Measurements from ENCODE around the gene SCUBE1. TPM values are rescaled to one million over a fixed set of nuclear protein-coding genes. Genes with fewer than 3 reads are reported as not detected.

The SCUBE1 gene
- total RNA-seq, 5 donors from 2014 or later (not counting 1 experiment from before 2014, with no cell fraction given) = 0.03 to 0.10 TPM; not detected in 3

DNA sequence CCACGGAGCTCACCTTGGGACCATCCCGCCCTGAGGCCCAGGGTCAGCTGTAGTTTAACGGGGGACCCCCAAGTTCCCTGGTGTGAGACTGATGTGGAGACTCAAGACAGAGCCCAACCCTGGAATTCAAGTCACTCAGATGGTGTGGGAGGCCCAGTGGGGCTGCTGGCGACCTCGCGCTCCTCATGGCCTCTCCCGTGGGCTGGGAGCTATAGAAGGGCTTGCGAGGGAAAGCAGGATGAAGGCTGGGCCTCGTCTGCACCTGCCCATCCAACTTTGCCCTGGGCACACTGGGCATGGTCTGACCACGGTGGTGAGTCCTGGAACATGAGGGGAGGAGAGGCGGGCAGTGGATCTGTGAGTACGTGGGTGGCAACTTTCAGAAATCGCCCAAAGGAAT lies 142.6 kb downstream of the SCUBE1 start:
- Histone ChIP-seq H3K36me3 (ENCODE audit: control insufficient read depth in 2 of 2, extremely low read depth in 1 of 2, insufficient read depth in 1 of 2, low read length in 1 of 2) (no peaks in the 10 kb centered on the region), H3K27me3 (replicated peaks in 1 of 2; ENCODE audit: control insufficient read depth in 2 of 2, extremely low read depth in 1 of 2, insufficient read depth in 2 of 2, low read length in 1 of 2) (peaks cover 0 to 24% of the 10 kb centered on the region in 2 experiments), H3K9me3 (no peaks in the 10 kb centered on the region), H3K4me1 (ENCODE audit: control insufficient read depth in 1 of 2, extremely low read depth in 1 of 2, insufficient read depth in 2 of 2, low read length in 2 of 2) (peaks cover 0 to 7% of the 10 kb centered on the region in 2 experiments), H3K27ac (ENCODE audit: low read length) (no peak overlapping the region), H3K4me3 (ENCODE audit: control insufficient read depth in 1 of 2, extremely low read depth in 1 of 2, low read length in 1 of 2) (no peak overlapping the region)
- 75% methylated on average over 13 of the region's 13 CpGs for WGBS (ENCODE audit: insufficient coverage)
- Mint-ChIP-seq H3K4me3 (no peak overlapping the region), H3K36me3 (no peaks in the 10 kb centered on the region), H3K27ac (no peak overlapping the region), H3K4me1 (peaks cover 0 to 4% (median 2%) of the 10 kb centered on the region in 3 donors), H3K27me3 (peaks cover 0 to 8% of the 10 kb centered on the region in 2 donors), H3K9me3 (no peaks in the 10 kb centered on the region)
- DNase-seq = no peak
- ATAC-seq (replicated peaks in 1 of 4) = no peak
- POLR2A ChIA-PET = interaction anchor here in 1 of 2 donors (0.6 kb wide), 1 partner anchor 355 kb away, joined by 3 read pairs; no protein-coding TSS in a partner anchor
- CTCF ChIA-PET = no interaction called here

GRCh38 chr22:43200031-43200430 lies 143.1 kb downstream of the SCUBE1 start:
- no peak for DNase-seq
- no peak for ATAC-seq (replicated peaks in 1 of 4)
- WGBS (ENCODE audit: insufficient coverage) = 84% methylated on average over 17 of the region's 17 CpGs
- no peaks in the 10 kb centered on the region for H3K9me3 Mint-ChIP-seq
- peaks cover 0 to 28% of the 10 kb centered on the region in 2 experiments for H3K27me3 ChIP-seq (replicated peaks in 1 of 2; ENCODE audit: control insufficient read depth in 2 of 2, extremely low read depth in 1 of 2, insufficient read depth in 2 of 2, low read length in 1 of 2)
- no peaks in the 10 kb centered on the region for H3K36me3 ChIP-seq (ENCODE audit: control insufficient read depth in 2 of 2, extremely low read depth in 1 of 2, insufficient read depth in 1 of 2, low read length in 1 of 2)
- H3K9me3 ChIP-seq = no peaks in the 10 kb centered on the region
- H3K4me3 Mint-ChIP-seq = no peak overlapping the region
- CTCF ChIA-PET = no interaction called here
- peaks cover 0 to 8% of the 10 kb centered on the region in 2 donors for H3K27me3 Mint-ChIP-seq
- no peak overlapping the region for H3K27ac ChIP-seq (ENCODE audit: low read length)
- POLR2A ChIA-PET = no interaction called here
- peaks cover 0 to 2% of the 10 kb centered on the region in 2 experiments for H3K4me1 ChIP-seq (ENCODE audit: control insufficient read depth in 1 of 2, extremely low read depth in 1 of 2, insufficient read depth in 2 of 2, low read length in 2 of 2)
- no peak overlapping the region for H3K4me3 ChIP-seq (ENCODE audit: control insufficient read depth in 1 of 2, extremely low read depth in 1 of 2, low read length in 1 of 2)
- H3K36me3 Mint-ChIP-seq = no peaks in the 10 kb centered on the region
- H3K27ac Mint-ChIP-seq = no peak overlapping the region
- H3K4me1 Mint-ChIP-seq = peaks cover 0 to under 1% (median under 1%) of the 10 kb centered on the region in 3 donors

- Mint-ChIP-seq H3K27me3 (peaks cover 0 to 8% of the 10 kb centered on the region in 2 donors), H3K4me1 (no peaks in the 10 kb centered on the region), H3K27ac (no peak overlapping the region), H3K4me3 (no peak overlapping the region), H3K9me3 (no peaks in the 10 kb centered on the region), H3K36me3 (no peaks in the 10 kb centered on the region)
- H3K27ac ChIP-seq (ENCODE audit: low read length) = no peak overlapping the region
- CTCF ChIA-PET = no interaction called here
- 83% methylated on average over 9 of the region's 11 CpGs for WGBS (ENCODE audit: insufficient coverage)
- no peak overlapping the region for H3K4me3 ChIP-seq (ENCODE audit: control insufficient read depth in 1 of 2, extremely low read depth in 1 of 2, low read length in 1 of 2)
- no peaks in the 10 kb centered on the region for H3K36me3 ChIP-seq (ENCODE audit: control insufficient read depth in 2 of 2, extremely low read depth in 1 of 2, insufficient read depth in 1 of 2, low read length in 1 of 2)
- POLR2A ChIA-PET = no interaction called here
- no peaks in the 10 kb centered on the region for H3K9me3 ChIP-seq
- H3K4me1 ChIP-seq (ENCODE audit: control insufficient read depth in 1 of 2, extremely low read depth in 1 of 2, insufficient read depth in 2 of 2, low read length in 2 of 2) = no peaks in the 10 kb centered on the region
- H3K27me3 ChIP-seq (replicated peaks in 1 of 2; ENCODE audit: control insufficient read depth in 2 of 2, extremely low read depth in 1 of 2, insufficient read depth in 2 of 2, low read length in 1 of 2) = peaks cover 0 to 28% of the 10 kb centered on the region in 2 experiments
- no peak for ATAC-seq (replicated peaks in 1 of 4)
- DNase-seq = no peak
These were observed 143.6 kb downstream of the SCUBE1 start for GRCh38 chr22:43199541-43199940.

DNA sequence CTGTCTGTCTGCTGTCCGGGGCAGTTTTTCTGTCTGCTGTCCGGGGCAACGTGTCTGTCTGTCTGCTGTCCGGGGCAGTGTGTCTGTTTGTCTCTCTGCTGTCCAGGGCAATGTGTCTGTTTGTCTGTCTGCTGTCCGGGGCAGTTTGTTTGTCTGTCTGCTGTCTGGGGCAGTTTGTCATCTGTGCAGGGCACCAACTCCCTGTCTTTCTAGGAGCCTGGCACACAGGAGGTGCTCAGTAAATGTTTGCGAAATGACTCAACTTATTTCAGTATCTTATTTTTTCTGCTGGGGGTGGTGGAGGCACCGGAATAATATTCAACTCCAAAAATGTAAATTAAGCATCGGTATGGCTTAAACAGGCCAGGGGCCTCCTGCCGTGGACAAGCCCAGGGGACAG lies 144.2 kb downstream of the SCUBE1 start:
- Mint-ChIP-seq H3K36me3 (no peaks in the 10 kb centered on the region), H3K27ac (no peak overlapping the region), H3K27me3 (peaks cover 0 to 8% of the 10 kb centered on the region in 2 donors), H3K9me3 (no peaks in the 10 kb centered on the region), H3K4me1 (no peaks in the 10 kb centered on the region), H3K4me3 (no peak overlapping the region)
- peaks cover 0 to 28% of the 10 kb centered on the region in 2 experiments for H3K27me3 ChIP-seq (replicated peaks in 1 of 2; ENCODE audit: control insufficient read depth in 2 of 2, extremely low read depth in 1 of 2, insufficient read depth in 2 of 2, low read length in 1 of 2)
- H3K36me3 ChIP-seq (ENCODE audit: control insufficient read depth in 2 of 2, extremely low read depth in 1 of 2, insufficient read depth in 1 of 2, low read length in 1 of 2) = no peaks in the 10 kb centered on the region
- 79% methylated on average over 8 of the region's 9 CpGs for WGBS (ENCODE audit: insufficient coverage)
- DNase-seq (no peak), ATAC-seq (replicated peaks in 1 of 4) (no peak)
- H3K4me3 ChIP-seq (ENCODE audit: control insufficient read depth in 1 of 2, extremely low read depth in 1 of 2, low read length in 1 of 2) = no peak overlapping the region
- H3K9me3 ChIP-seq = no peaks in the 10 kb centered on the region
- CTCF ChIA-PET = no interaction called here
- POLR2A ChIA-PET = no interaction called here
- no peak overlapping the region for H3K27ac ChIP-seq (ENCODE audit: low read length)
- H3K4me1 ChIP-seq (ENCODE audit: control insufficient read depth in 1 of 2, extremely low read depth in 1 of 2, insufficient read depth in 2 of 2, low read length in 2 of 2) = no peaks in the 10 kb centered on the region

DNA sequence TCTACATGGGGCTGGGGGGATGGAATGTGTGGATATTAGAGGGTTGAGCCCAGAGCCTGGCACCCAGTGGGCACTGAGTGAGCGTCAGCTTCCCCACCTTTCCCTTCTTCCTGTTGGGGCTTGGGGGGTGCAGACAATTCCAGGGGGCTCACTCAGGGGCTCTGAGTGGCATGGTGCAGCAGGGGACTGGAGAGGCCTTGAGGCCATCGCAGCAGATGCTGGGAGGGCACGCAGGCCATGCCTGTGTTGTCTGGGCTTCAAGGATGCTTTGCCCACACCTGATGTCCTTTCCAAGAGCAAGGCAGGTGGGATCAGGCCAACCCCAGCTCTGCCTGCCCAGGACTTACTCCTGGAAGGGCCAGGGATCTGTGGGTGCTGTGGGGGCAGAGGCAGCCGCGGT lies 145.0 kb downstream of the SCUBE1 start:
- H3K27ac Mint-ChIP-seq = no peak overlapping the region
- ATAC-seq (replicated peaks in 1 of 4) = no peak
- WGBS (ENCODE audit: insufficient coverage) = 85% methylated on average over 2 of the region's 5 CpGs

GRCh38 chr22:43197271-43197941 lies 145.8 kb downstream of the SCUBE1 start:
- Histone ChIP-seq H3K36me3 (ENCODE audit: control insufficient read depth in 2 of 2, extremely low read depth in 1 of 2, insufficient read depth in 1 of 2, low read length in 1 of 2) (no peaks in the 10 kb centered on the region), H3K9me3 (no peaks in the 10 kb centered on the region), H3K27ac (ENCODE audit: low read length) (no peak overlapping the region), H3K4me1 (ENCODE audit: control insufficient read depth in 1 of 2, extremely low read depth in 1 of 2, insufficient read depth in 2 of 2, low read length in 2 of 2) (no peaks in the 10 kb centered on the region), H3K4me3 (ENCODE audit: control insufficient read depth in 1 of 2, extremely low read depth in 1 of 2, low read length in 1 of 2) (no peak overlapping the region), H3K27me3 (replicated peaks in 1 of 2; ENCODE audit: control insufficient read depth in 2 of 2, extremely low read depth in 1 of 2, insufficient read depth in 2 of 2, low read length in 1 of 2) (peaks cover 0 to 28% of the 10 kb centered on the region in 2 experiments)
- Mint-ChIP-seq H3K4me3 (no peak overlapping the region), H3K4me1 (no peaks in the 10 kb centered on the region), H3K36me3 (no peaks in the 10 kb centered on the region), H3K27me3 (peaks cover 0 to 8% of the 10 kb centered on the region in 2 donors), H3K27ac (no peak overlapping the region), H3K9me3 (no peaks in the 10 kb centered on the region)
- CTCF ChIA-PET = no interaction called here
- DNase-seq = no peak
- POLR2A ChIA-PET = no interaction called here
- 59% methylated on average over 13 of the region's 22 CpGs for WGBS (ENCODE audit: insufficient coverage)
- no peak for ATAC-seq (replicated peaks in 1 of 4)

More for the DNA sequence above, 145.0 kb downstream of the SCUBE1 start:
- H3K4me3 Mint-ChIP-seq = no peak overlapping the region
- no peak overlapping the region for H3K27ac ChIP-seq (ENCODE audit: low read length)
- H3K9me3 Mint-ChIP-seq = no peaks in the 10 kb centered on the region
- H3K27me3 Mint-ChIP-seq = peaks cover 0 to 8% of the 10 kb centered on the region in 2 donors
- no peak overlapping the region for H3K4me3 ChIP-seq (ENCODE audit: control insufficient read depth in 1 of 2, extremely low read depth in 1 of 2, low read length in 1 of 2)
- CTCF ChIA-PET = no interaction called here
- H3K4me1 Mint-ChIP-seq = no peaks in the 10 kb centered on the region
- no peak for DNase-seq
- POLR2A ChIA-PET = no interaction called here
- no peaks in the 10 kb centered on the region for H3K36me3 ChIP-seq (ENCODE audit: control insufficient read depth in 2 of 2, extremely low read depth in 1 of 2, insufficient read depth in 1 of 2, low read length in 1 of 2)
- no peaks in the 10 kb centered on the region for H3K4me1 ChIP-seq (ENCODE audit: control insufficient read depth in 1 of 2, extremely low read depth in 1 of 2, insufficient read depth in 2 of 2, low read length in 2 of 2)
- peaks cover 0 to 28% of the 10 kb centered on the region in 2 experiments for H3K27me3 ChIP-seq (replicated peaks in 1 of 2; ENCODE audit: control insufficient read depth in 2 of 2, extremely low read depth in 1 of 2, insufficient read depth in 2 of 2, low read length in 1 of 2)
- H3K36me3 Mint-ChIP-seq = no peaks in the 10 kb centered on the region
- no peaks in the 10 kb centered on the region for H3K9me3 ChIP-seq

Measured in T-cell (primary cell).